NCI-H128 (cell line): Measurements from ENCODE around the gene GAS6.
"Not testable (repeated sequence)": the region's sequence is repeated elsewhere in the genome, so short reads cannot be mapped to it uniquely, and the experiment has no call there.

Experiments
- DNase-seq: peaks from one replicate; lab custom pipeline; 2025; ENCODE audit not compliant: unreplicated experiment; lab: John Stamatoyannopoulos, UW

GAS6 gene

DNA sequence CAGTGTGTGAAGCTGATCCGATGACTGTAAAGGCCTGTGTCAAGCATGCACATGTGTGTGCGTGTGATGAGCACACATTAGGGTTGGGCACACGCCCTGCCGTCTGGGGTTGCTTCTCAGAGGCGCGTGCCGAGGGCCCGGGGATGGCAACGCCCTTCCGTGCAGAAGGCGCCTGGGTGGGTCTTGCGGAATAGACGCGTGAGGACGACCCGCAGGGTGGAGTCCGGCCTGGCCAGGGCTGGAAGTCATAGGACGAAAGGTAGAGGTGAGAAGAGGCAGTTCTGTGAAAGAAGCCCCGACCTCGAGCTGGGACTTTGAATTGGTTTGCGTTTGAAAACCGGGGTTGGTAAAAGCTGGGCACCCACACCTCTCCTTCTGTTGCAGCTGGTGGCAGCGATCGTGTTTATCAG is 69.1 kb downstream of the GAS6 start:
- DNase-seq = no peak

GRCh38 chr13:113794086-113794485 is 69.8 kb downstream of the GAS6 start:
- no peak for DNase-seq

DNA sequence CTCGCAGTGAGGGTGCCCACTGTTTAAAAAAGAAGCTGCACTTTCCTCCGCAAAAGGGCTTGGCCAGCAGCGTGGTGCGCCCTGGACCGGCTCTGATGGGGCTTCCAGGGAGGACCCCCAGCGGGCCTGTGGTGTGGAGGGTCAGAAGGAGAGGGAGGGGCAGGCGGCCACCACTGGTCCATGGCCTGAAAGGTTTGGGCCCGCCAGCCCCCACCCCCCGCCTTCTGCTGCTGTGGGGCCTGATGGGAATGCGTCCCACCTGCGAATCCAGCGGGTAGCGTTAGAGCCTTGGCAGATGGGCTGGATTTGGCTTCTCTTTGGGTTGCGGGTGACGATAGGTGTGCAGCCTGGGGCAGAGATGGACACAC is 70.2 kb downstream of the GAS6 start:
- no peak for DNase-seq

- DNase-seq = no peak
Observed at GRCh38 chr13:113792886-113793717, 70.8 kb downstream of the GAS6 start.

GRCh38 chr13:113792236-113792770 is 71.6 kb downstream of the GAS6 start:
- DNase-seq = no peak

- no peak for DNase-seq
Observed at GRCh38 chr13:113791761-113792160, 72.1 kb downstream of the GAS6 start.

DNA sequence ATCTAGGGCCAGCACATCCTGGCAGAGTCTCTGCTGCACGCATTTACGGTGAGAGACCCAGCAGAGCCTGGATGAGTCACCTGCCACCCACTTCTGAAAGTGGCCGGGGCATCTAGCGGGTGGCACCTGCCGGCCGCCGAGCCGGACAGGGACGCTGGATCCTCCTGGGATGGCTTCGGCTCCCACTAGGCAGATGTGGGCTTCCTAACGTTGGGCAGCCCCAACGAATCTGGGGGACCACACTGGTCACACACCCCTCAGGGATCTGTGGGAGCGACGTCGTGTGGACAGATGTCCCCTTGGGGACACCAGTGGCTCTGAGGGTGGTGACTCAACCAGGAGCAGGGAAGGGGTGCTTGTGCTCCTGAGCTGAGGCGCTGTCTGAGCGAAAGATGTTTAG is 72.7 kb downstream of the GAS6 start:
- DNase-seq = no peak

- DNase-seq = not testable (repeated sequence)
Observed at GRCh38 chr13:113789931-113790330, 73.9 kb downstream of the GAS6 start.

GRCh38 chr13:113789167-113789566 is 74.7 kb downstream of the GAS6 start:
- DNase-seq = no peak

DNA sequence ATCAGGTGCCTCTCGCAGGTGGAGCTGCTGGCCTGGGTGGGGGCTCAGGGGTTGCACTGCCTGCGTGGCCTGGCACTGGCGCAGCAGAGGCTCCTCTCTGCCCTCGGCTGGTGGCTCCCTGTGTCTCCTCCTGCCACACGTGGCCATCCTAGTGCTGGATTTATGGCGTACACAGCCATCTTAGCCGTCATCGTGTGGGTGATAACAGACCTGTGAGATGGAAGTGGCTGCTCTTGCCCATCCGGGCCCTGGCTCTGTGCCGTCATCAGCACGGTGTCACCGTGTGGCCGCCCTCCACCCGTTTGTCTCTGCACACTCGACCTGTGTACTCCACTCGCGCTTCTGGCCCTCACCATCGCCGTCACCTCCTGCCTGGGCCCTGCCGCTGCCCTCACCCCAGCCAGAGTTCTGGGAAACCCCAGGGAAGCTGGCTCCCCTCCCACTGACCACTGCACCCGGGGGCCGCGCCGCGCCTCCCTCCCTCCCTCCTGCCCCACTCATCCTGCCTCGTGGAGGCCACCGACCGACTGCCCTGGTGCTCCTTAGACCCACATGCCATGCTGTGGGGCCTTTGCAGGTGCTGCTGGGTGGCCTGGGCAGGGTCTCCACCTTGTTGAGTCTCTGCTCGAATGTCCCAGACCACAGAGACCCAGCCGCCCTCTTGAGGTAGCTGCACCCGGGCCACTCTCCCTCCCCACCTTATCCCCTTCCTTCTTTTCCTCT is 75.3 kb downstream of the GAS6 start:
- DNase-seq = no peak

GRCh38 chr13:113787694-113788093 is 76.2 kb downstream of the GAS6 start:
- no peak for DNase-seq

DNA sequence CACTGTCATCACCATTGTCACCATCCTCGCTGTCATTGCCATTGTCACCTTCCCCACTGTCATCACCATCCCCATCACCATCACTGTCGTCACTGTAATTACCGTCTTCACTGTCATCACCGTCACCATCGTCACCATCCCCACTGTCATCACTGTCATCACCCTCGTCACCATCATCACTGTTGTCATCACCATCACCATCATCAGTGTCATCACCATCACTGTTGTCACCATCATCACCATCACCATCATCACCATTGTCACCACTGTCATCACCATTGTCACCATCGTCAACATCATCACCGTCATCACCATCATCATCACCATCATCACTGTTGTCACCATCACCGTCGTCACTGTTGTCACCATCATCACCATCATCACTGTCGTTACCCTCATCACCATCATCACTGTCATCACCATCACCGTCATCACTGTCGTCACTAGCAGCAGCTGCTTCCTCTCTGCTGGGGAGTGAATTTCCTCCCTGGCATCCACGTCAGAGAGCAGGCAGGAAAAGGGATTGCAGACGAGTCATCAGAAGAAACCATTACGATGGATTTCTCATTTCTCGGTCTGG is 77.5 kb downstream of the GAS6 start:
- DNase-seq = no peak

GRCh38 chr13:113785051-113786010 is 78.5 kb downstream of the GAS6 start:
- no peak for DNase-seq

DNA sequence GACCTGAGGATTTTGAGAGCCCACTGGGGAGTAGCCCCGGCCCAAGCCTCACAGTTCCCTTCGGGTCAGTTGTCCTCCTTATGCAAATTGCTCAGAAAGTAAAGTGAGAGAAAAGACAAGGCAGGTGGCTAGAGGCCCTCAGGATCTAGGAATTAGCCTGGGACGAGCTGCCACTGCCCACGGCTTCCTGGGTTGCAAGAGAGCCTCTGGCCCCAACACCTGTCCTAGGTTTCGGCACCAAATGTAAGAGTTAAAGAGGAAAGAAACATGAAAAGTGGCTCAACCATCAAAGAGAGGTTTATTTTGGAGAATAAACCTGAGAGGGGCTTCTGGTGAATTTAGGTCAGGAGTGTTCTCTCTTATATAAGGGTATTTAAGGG is 79.2 kb downstream of the GAS6 start:
- no peak for DNase-seq

- DNase-seq = no peak
Observed at GRCh38 chr13:113783966-113784644, 79.8 kb downstream of the GAS6 start.

DNA sequence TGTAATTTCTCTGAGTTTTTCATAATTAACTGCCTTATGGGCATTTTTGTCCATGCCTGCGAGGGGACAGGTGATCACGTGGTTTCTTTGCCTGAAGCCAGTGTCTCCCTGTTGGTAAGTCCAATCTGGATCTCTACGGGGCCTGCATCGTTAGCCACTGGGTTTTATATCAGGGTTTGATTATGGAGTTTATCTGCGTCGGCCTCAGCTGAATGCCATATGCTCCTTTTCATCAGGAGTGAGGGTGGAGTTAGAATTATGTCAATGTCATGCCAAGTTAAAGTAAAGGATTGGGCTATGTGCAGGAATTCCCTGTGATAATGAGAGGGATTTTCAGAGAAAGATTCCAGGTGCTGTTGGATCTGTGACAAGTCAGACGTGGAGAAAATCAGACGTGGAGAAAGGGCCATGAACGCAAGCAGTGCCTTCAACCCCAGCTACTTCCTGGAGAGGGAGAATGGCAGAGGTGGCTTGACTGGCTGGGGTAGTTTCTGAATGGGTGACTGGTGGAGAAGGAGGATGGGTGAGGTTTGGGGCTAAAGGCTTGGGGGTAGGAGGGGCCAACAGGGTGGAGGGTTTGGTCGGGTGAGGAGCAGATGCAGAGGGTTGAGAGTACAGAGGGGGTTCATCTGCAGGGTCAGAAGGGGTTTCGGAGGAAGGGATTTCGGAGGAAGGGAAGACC is 80.5 kb downstream of the GAS6 start:
- no peak for DNase-seq

GRCh38 chr13:113782472-113782871 is 81.4 kb downstream of the GAS6 start:
- DNase-seq = no peak

DNA sequence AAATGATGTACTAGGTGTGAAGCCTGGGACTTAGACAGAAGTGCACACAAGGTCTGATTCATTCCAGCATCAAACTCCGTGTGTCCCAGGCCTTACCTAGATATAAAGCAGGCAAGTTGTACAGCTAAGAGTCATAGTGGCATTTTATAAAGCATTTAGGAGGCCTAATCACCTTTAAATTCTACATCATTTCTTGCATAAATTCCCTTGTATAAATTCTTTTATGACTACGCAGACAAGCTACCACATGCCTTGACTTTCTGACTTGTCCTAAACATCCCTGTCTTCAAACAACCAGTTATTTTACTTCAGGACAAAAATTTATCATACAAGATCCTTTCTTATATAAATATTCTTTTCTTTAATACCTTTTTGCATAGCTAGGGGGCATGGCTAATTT is 82.3 kb downstream of the GAS6 start:
- DNase-seq = no peak
